Mesendoderm (in vitro differentiated cells): ENCODE measurements around the gene CCDC13.

Experiments
- DNase-seq: peaks from one replicate; pipeline ENCODE4 v3.0.0; 2013
- H2AK5ac ChIP-seq: 2 replicates; pipeline ENCODE4 v1.6.1; 2013; ENCODE audit warnings: low read length, inconsistent platforms
- H2BK120ac ChIP-seq: 2 replicates; pipeline ENCODE4 v1.6.1; 2013; ENCODE audit warnings: low read depth, mild to moderate bottlenecking, low read length, moderate library complexity, mixed read lengths
- H2BK15ac ChIP-seq: replicated peaks from 2 replicates; pipeline ENCODE4 v1.6.1; 2013; ENCODE audit warnings: low read depth, mild to moderate bottlenecking, moderate library complexity
- H2BK5ac ChIP-seq: 2 replicates; pipeline ENCODE4 v1.6.1; 2013; ENCODE audit warnings: low read length, inconsistent platforms
- H3K18ac ChIP-seq: 2 replicates; pipeline ENCODE4 v1.6.1; 2013; ENCODE audit warnings: mild to moderate bottlenecking, low read length, mixed read lengths
- H3K23ac ChIP-seq: one replicate; pipeline ENCODE4 v1.6.1; 2013; ENCODE audit warnings: low read length
- H3K27ac ChIP-seq: 2 replicates; pipeline ENCODE4 v1.5.1; 2013; ENCODE audit warnings: low read depth, mild to moderate bottlenecking, inconsistent platforms, low read length, moderate library complexity
- H3K27me3 ChIP-seq: 2 replicates; pipeline ENCODE4 v1.6.1; 2013; ENCODE audit warnings: low read length, control low read depth, mild to moderate bottlenecking, inconsistent platforms; ENCODE audit not compliant: insufficient read depth, poor library complexity
- H3K36me3 ChIP-seq: 2 replicates; pipeline ENCODE4 v1.6.1; 2013; ENCODE audit warnings: low read length, inconsistent platforms; ENCODE audit not compliant: control insufficient read depth, insufficient read depth
- H3K4ac ChIP-seq: one replicate; pipeline ENCODE4 v1.6.1; 2013; ENCODE audit warnings: low read depth, mild to moderate bottlenecking, low read length, moderate library complexity
- H3K4me1 ChIP-seq: 2 replicates; pipeline ENCODE4 v1.6.1; 2013; ENCODE audit warnings: low read depth, low read length, inconsistent platforms; ENCODE audit not compliant: control insufficient read depth
- H3K4me2 ChIP-seq: 2 replicates; pipeline ENCODE4 v1.6.1; 2013; ENCODE audit warnings: low read length
- H3K4me3 ChIP-seq: 2 replicates; pipeline ENCODE4 v1.5.1; 2013; ENCODE audit warnings: mild to moderate bottlenecking, low read length
- H3K56ac ChIP-seq: one replicate; pipeline ENCODE4 v1.6.1; 2013; ENCODE audit warnings: low read length
- H3K79me1 ChIP-seq: 2 replicates; pipeline ENCODE4 v1.6.1; 2013; ENCODE audit warnings: low read length, inconsistent platforms
- H3K79me2 ChIP-seq: 2 replicates; pipeline ENCODE4 v1.6.1; 2013; ENCODE audit warnings: mild to moderate bottlenecking, low read length; ENCODE audit not compliant: control insufficient read depth, insufficient read depth
- H3K9ac ChIP-seq: 2 replicates; pipeline ENCODE4 v1.6.1; 2013; ENCODE audit warnings: low read length, inconsistent platforms
- H4K5ac ChIP-seq: one replicate; pipeline ENCODE4 v1.6.1; 2013; ENCODE audit warnings: low read length
- H4K8ac ChIP-seq: one replicate; pipeline ENCODE4 v1.6.1; 2013; ENCODE audit warnings: low read depth, mild to moderate bottlenecking, control low read depth, low read length, moderate library complexity
- WGBS: extraction: QIAGEN DNeasy Blood & Tissue Kit; methylation state at CpG from one replicate; pipeline ENCODE4 v1.1.7; 2013; ENCODE audit warnings: low lambda C conversion rate, missing lambda C conversion rate; ENCODE audit not compliant: insufficient coverage; ENCODE audit errors: extremely low coverage; 5-methylcytosine and 5-hydroxymethylcytosine counted together

The CCDC13 gene

GRCh38 chr3:42769477-42770131, 3.4 kb downstream of the CCDC13 start:
- no peak overlapping the region for H3K56ac ChIP-seq
- no peak overlapping the region for H3K4ac ChIP-seq
- no peaks in the 10 kb centered on the region for H3K36me3 ChIP-seq
- no peak overlapping the region for H2BK5ac ChIP-seq
- no peak overlapping the region for H3K4me2 ChIP-seq
- no peaks in the 10 kb centered on the region for H3K79me1 ChIP-seq
- H2BK15ac ChIP-seq = no peak overlapping the region
- no peak overlapping the region for H3K4me3 ChIP-seq
- H3K18ac ChIP-seq = no peak overlapping the region
- no peak overlapping the region for H4K8ac ChIP-seq
- H3K9ac ChIP-seq = no peak overlapping the region
- H2AK5ac ChIP-seq = no peak overlapping the region
- no CpG with 5 or more reads among the region's 28 CpGs for WGBS
- no peaks in the 10 kb centered on the region for H3K79me2 ChIP-seq
- no peak overlapping the region for H3K27ac ChIP-seq
- no peak overlapping the region for H4K5ac ChIP-seq
- H2BK120ac ChIP-seq = no peak overlapping the region
- peaks cover 3% of the 10 kb centered on the region for H3K4me1 ChIP-seq
- H3K27me3 ChIP-seq = no peaks in the 10 kb centered on the region
- no peak overlapping the region for H3K23ac ChIP-seq
- DNase-seq = no peak

DNA sequence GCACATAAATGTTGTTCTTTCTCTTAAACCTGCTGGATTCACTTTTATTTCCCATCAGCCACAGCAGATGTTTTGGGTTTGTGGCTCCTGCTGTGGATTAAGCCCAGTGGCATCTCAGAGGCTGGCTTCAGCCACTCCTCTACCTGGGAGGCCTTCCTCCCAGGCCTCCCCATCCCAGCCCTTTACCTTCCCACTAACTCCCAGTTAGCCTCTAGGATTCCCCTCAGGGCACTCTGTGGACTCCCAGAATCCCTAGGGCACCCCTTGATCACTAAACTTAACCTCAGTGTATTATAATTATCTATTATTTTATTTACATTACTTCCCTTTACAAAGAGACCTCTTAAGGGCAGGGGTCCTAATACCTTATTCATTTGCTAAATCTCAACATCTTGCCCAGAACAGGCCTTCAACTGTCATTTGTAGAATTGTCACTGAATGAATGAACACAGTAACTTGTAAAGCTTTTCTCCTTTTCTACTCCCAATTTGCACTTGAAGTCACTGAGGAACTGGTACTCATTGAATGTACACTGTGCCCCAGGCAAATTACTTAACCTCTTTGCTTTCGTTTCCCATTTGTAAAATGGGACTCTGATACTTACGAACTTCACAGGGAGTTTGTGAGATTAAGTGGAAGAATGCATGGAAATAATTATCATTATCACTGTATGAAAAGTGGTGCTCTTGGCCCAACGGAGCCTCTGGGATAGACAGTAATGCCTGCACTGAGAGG, 8.3 kb downstream of the CCDC13 start:
- H3K36me3 ChIP-seq = no peaks in the 10 kb centered on the region
- no CpG with 5 or more reads among the region's 3 CpGs for WGBS
- no peak overlapping the region for H3K27ac ChIP-seq
- no peak overlapping the region for H2BK120ac ChIP-seq
- no peak overlapping the region for H2BK5ac ChIP-seq
- H3K23ac ChIP-seq = no peak overlapping the region
- no peaks in the 10 kb centered on the region for H3K79me1 ChIP-seq
- H3K4me3 ChIP-seq = no peak overlapping the region
- no peak overlapping the region for H3K18ac ChIP-seq
- H4K8ac ChIP-seq = no peak overlapping the region
- no peaks in the 10 kb centered on the region for H3K79me2 ChIP-seq
- no peak overlapping the region for H3K4ac ChIP-seq
- DNase-seq = no peak
- H4K5ac ChIP-seq = no peak overlapping the region
- no peak overlapping the region for H3K4me2 ChIP-seq
- no peak overlapping the region for H3K56ac ChIP-seq
- H2BK15ac ChIP-seq = no peak overlapping the region
- H3K4me1 ChIP-seq = no peaks in the 10 kb centered on the region
- H3K9ac ChIP-seq = no peak overlapping the region
- H3K27me3 ChIP-seq = no peaks in the 10 kb centered on the region
- no peak overlapping the region for H2AK5ac ChIP-seq

- Histone ChIP-seq H3K4me3 (no peak overlapping the region), H3K9ac (no peak overlapping the region), H3K18ac (no peak overlapping the region), H2BK120ac (no peak overlapping the region), H3K4me1 (no peaks in the 10 kb centered on the region), H4K8ac (no peak overlapping the region), H3K56ac (no peak overlapping the region), H3K36me3 (no peaks in the 10 kb centered on the region), H3K4ac (no peak overlapping the region), H2AK5ac (no peak overlapping the region), H3K79me1 (no peaks in the 10 kb centered on the region), H3K27ac (no peak overlapping the region), H3K27me3 (no peaks in the 10 kb centered on the region), H3K23ac (no peak overlapping the region), H2BK15ac (no peak overlapping the region), H2BK5ac (no peak overlapping the region), H3K4me2 (no peak overlapping the region), H3K79me2 (no peaks in the 10 kb centered on the region), H4K5ac (no peak overlapping the region)
- DNase-seq = no peak
- WGBS = no CpG with 5 or more reads among the region's 3 CpGs
Measured at GRCh38 chr3:42764115-42764514, 8.9 kb downstream of the CCDC13 start.

GRCh38 chr3:42763021-42763420, 10.0 kb downstream of the CCDC13 start:
- no peak overlapping the region for H3K4me3 ChIP-seq
- H3K18ac ChIP-seq = no peak overlapping the region
- H2BK120ac ChIP-seq = no peak overlapping the region
- WGBS = no CpG with 5 or more reads among the region's 2 CpGs
- H3K4ac ChIP-seq = no peak overlapping the region
- no peaks in the 10 kb centered on the region for H3K27me3 ChIP-seq
- no peak overlapping the region for H3K4me2 ChIP-seq
- no peak for DNase-seq
- no peak overlapping the region for H4K8ac ChIP-seq
- H2AK5ac ChIP-seq = no peak overlapping the region
- no peak overlapping the region for H3K56ac ChIP-seq
- no peaks in the 10 kb centered on the region for H3K79me1 ChIP-seq
- H3K27ac ChIP-seq = no peak overlapping the region
- H3K4me1 ChIP-seq = no peaks in the 10 kb centered on the region
- no peak overlapping the region for H3K23ac ChIP-seq
- no peak overlapping the region for H2BK5ac ChIP-seq
- H3K79me2 ChIP-seq = no peaks in the 10 kb centered on the region
- H2BK15ac ChIP-seq = no peak overlapping the region
- no peaks in the 10 kb centered on the region for H3K36me3 ChIP-seq
- no peak overlapping the region for H3K9ac ChIP-seq
- H4K5ac ChIP-seq = no peak overlapping the region

DNA sequence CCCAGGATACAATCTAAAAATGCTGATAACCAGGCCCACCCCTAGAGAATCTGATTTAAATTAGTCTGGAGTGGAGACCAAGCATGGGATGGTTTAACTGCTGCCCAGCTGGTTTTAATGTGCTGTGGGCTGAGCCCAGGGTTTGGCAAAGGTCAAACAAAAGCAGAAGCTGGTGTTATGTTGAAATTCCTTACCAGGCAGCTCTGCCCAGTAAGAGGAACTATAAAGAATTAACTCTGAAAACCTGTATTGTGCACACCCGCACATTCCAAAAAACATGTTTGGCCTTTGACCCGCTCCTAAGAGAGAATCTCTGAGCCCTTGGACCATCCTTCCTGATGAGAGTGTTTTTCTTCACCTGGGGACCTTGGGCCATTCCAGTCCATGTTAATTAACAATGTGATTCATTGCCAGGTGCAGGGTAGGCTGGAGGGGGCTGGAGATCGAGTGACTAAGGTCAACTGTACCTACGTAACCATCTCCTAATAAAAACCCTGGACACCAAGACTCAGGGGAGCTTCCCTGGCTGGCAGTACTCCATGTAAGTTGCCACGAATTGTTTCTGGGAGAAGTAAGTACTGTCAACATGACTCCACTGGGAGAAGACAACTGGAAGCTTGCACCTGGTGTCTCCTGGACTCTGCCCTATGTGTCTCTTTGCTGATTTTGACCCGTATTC, 10.9 kb downstream of the CCDC13 start:
- H3K23ac ChIP-seq = no peak overlapping the region
- no peak overlapping the region for H3K4me3 ChIP-seq
- H2BK5ac ChIP-seq = no peak overlapping the region
- no peak overlapping the region for H3K4me2 ChIP-seq
- no peak overlapping the region for H3K18ac ChIP-seq
- H4K5ac ChIP-seq = no peak overlapping the region
- no peak overlapping the region for H2BK15ac ChIP-seq
- H3K4ac ChIP-seq = no peak overlapping the region
- H2BK120ac ChIP-seq = no peak overlapping the region
- DNase-seq = no peak
- H3K56ac ChIP-seq = no peak overlapping the region
- H3K27ac ChIP-seq = no peak overlapping the region
- no peaks in the 10 kb centered on the region for H3K79me1 ChIP-seq
- H3K27me3 ChIP-seq = no peaks in the 10 kb centered on the region
- H2AK5ac ChIP-seq = no peak overlapping the region
- no peak overlapping the region for H3K9ac ChIP-seq
- H3K36me3 ChIP-seq = no peaks in the 10 kb centered on the region
- no peaks in the 10 kb centered on the region for H3K79me2 ChIP-seq
- no peaks in the 10 kb centered on the region for H3K4me1 ChIP-seq
- WGBS = no CpG with 5 or more reads among the region's 6 CpGs
- no peak overlapping the region for H4K8ac ChIP-seq
